ENCODE measurements around the gene HECTD1. TPM values are rescaled to one million over a fixed set of nuclear protein-coding genes. Genes with fewer than 3 reads are reported as not detected.
"Not testable (repeated sequence)": the region's sequence is repeated elsewhere in the genome, so short reads cannot be mapped to it uniquely, and the experiment has no call there.

The HECTD1 gene
- total RNA-seq, 4 donors from 2014 or later: 189 to 236 (median 209) TPM

DNA sequence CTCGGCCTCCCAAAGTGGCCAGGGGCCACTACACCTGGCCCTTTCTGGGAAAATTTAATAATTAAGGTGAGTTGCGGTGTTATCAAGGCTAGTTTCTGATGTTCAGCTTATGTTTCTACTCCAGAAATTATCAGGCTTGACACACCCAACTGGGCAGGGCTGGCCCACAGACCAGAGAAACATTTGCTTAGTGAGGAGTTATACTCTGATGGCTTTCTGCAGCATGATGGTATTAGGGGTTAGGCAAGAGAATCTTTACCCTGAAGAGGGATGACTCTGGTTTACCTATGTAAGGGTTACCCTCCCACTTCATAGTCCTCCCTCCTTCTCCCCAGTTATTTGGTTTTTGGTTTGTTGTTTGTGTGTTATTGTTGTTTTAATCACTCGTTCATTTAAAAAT lies 24.5 kb upstream of the HECTD1 start:
- ATAC-seq (ENCODE audit: low FRiP score) (no peak), DNase-seq (ENCODE audit: low spot score) (no peak)
- TF ChIP-seq, protein P1, sequence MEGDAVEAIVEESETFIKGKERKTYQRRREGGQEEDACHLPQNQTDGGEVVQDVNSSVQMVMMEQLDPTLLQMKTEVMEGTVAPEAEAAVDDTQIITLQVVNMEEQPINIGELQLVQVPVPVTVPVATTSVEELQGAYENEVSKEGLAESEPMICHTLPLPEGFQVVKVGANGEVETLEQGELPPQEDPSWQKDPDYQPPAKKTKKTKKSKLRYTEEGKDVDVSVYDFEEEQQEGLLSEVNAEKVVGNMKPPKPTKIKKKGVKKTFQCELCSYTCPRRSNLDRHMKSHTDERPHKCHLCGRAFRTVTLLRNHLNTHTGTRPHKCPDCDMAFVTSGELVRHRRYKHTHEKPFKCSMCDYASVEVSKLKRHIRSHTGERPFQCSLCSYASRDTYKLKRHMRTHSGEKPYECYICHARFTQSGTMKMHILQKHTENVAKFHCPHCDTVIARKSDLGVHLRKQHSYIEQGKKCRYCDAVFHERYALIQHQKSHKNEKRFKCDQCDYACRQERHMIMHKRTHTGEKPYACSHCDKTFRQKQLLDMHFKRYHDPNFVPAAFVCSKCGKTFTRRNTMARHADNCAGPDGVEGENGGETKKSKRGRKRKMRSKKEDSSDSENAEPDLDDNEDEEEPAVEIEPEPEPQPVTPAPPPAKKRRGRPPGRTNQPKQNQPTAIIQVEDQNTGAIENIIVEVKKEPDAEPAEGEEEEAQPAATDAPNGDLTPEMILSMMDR (IDR thresholded peaks at IDR 0.05): no peak

DNA sequence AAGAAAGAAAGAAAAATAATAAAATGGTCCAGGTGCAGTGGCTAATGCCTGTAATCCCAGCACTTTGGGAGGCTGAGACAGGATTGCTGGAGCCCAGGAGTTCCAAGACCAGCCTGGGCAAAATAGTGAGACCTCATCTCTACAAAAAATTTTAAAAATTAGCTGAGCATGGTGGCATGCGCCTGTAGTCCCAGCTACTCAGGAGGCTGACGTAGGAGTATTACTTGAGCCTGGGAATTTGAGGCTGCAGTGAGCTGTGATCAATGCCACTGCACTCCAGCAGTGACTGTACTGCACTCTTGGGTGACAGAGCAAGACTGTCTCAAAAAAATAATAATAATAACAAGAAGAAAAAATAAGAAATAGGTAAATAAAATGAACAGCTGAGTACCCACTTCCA lies 23.7 kb upstream of the HECTD1 start:
- not testable (repeated sequence) for ATAC-seq (ENCODE audit: low FRiP score); DNase-seq (ENCODE audit: low spot score)

DNA sequence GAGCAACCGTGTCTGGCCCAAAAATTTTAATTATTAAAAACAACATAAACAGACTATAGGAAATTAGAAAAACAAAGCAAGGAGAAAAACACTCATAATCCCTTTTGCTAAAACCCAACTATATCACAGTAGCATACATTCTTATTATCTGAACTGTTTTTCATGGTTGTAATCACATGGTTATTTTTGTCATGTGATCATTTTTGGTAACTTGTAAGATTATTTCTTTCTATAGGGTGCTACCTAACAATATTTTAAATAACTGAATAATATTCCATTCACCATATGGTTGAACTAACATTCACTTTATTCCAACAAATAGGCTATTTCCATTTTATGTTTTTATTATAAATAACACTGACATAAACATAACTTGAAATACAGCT lies 23.0 kb upstream of the HECTD1 start:
- TF ChIP-seq, protein P1 (IDR thresholded peaks at IDR 0.05): no peak
- DNase-seq (ENCODE audit: low spot score) (no peak), ATAC-seq (ENCODE audit: low FRiP score) (no peak)

DNA sequence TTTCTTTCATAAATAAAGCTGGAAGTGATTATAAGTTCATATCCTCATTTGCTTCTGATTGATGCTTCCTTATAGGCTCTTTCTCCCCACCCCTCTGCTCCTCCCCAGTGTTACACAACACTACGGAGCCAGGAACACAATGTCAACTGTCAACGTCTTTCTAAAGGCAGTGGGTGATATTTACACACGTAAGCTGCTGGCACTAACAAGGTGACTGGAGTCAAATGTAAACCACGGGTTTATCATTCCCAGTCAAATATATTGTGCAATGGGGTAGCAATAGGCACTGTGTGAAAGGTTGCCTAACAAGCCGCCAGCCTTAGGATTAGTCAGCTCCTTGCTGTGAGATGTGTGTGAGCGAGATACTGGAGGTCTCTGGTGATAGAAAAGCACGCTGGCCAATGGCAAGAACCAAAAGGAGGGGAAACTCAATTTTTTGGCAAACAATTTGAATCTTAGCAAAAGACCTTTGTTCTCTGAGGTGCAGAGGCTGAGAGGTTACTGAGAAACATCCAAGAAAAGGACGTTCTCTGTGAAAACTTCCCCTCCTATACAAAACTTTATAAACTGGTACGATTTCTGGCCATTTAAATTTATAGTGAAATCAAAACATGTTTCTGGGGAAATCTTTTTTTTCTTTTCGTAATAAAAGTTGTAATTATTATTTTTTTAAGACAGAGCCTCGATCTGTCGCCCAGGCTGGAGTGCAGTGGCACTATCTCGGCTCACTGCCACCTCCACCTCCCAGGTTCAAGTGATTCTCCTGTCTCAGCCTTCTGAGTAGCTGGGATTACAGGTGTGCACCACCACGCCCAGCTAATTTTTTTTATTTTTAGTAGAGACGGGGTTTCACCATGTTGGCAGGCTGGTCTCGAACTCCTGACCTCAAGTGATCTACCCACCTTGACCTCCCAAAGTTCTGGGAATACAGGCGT lies 22.3 kb upstream of the HECTD1 start:
- TF ChIP-seq, protein P1 (IDR thresholded peaks at IDR 0.05): no peak
- peak; percentile 99 for ATAC-seq (ENCODE audit: low FRiP score)
- peak; percentile 34 for DNase-seq (ENCODE audit: low spot score)

DNA sequence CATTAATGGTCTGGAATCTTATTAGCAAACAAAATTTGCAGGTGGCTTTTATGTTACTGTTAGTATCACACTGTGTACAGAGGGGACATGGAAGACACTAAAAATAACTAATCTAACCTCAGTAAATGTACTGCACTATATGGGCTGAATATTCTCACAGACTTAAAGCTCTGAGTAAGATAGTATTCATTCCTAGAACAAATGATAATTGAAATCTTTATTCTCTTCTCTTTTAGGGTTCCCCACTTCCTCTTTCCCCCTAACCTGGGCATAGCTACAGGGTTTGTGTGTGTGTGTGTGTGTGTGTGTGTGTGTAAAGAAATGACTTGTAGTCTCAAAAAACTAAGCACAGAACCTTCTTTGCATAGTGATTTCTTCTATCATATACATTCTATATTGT lies 21.4 kb upstream of the HECTD1 start:
- no peak for DNase-seq (ENCODE audit: low spot score)
- TF ChIP-seq, protein P1 (IDR thresholded peaks at IDR 0.05): no peak
- ATAC-seq (ENCODE audit: low FRiP score): peak; percentile 29

DNA sequence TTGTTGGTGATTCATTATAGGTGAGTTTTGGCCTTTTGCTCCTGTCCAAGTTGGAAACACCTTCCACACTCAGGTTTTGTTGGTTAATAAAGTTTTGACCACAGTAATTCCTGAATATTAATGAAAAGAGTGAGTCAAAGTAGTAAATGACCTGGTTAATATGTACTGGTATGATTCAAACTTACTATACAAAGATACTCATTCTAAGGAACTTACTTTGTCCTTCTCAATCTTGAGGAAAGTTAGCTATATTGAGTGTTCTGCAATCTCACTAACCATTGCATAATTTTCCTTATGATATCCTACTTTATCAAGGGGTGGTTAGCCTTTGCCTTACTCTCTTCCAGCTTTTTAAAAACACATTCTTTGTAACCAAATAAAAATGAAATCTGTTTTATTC lies 20.9 kb upstream of the HECTD1 start:
- TF ChIP-seq, protein P1 (IDR thresholded peaks at IDR 0.05): no peak
- no peak for DNase-seq (ENCODE audit: low spot score)
- ATAC-seq (ENCODE audit: low FRiP score): peak; percentile 45

DNA sequence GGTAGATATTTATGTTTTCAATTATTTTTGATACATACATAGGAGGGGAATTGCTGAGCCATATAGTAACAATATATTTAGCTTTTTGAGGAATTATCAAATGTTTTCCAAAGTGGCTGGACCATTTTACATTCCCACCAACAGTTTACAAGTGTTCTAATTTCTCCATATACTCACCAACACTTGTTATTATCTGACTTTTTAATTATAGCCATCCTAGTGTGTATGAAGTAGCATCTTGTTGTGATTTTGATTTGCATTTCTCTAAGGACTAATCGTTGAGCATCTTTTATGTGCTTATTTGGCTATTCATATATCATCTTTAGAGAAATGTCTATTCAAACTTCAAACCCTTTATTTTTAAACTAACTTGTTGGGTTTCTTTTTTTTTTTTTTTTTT lies 17.2 kb upstream of the HECTD1 start:
- DNase-seq (ENCODE audit: low spot score) (no peak), ATAC-seq (ENCODE audit: low FRiP score) (no peak)
- TF ChIP-seq, protein P1 (IDR thresholded peaks at IDR 0.05): no peak
